HEK293 (cell line): ENCODE measurements around the gene MBD5.

Source experiments
- CTCF ChIA-PET: fragments of 350-600 bp; formaldehyde crosslinking; extraction: SDS; loops from one replicate; lab custom pipeline; 2021; ENCODE audit warnings: antibody characterized with exemption; lab: Yijun Ruan, JAX
- POLR2A ChIA-PET: fragments of 300-600 bp; formaldehyde crosslinking; extraction: SDS; loops from one replicate; lab custom pipeline; 2020; ENCODE audit warnings: antibody characterized with exemption, inconsistent platforms; lab: Yijun Ruan, JAX
- H3K27ac ChIP-seq: fragments of 200-500 bp; sonication (Bioruptor generic); 2 replicates; pipeline ENCODE4 v1.5.1; 2014; ENCODE audit warnings: low read depth, low read length, control low read depth, inconsistent platforms; ENCODE audit errors: extremely low read depth
- H3K36me3 ChIP-seq, 2 experiments: fragments of 200-500 bp in 1 of 2; sonication (Bioruptor generic) in 1 of 2; 1 replicate in 1 of 2; 2 replicates in 1 of 2; pipeline ENCODE4 v1.5.1; 2014 to 2017; ENCODE audit warnings: inconsistent platforms in 2 of 2, low read length in 2 of 2; ENCODE audit not compliant: control insufficient read depth in 2 of 2, insufficient read depth in 1 of 2
- H3K4me1 ChIP-seq: fragments of 200-500 bp; sonication (Bioruptor generic); 2 replicates; pipeline ENCODE4 v1.5.1; 2014; ENCODE audit warnings: mild to moderate bottlenecking, low read length, inconsistent platforms; ENCODE audit not compliant: control insufficient read depth, insufficient read depth
- H3K4me3 ChIP-seq: 2 replicates; pipeline ENCODE4 v1.5.1; 2011; ENCODE audit warnings: low read depth, mild to moderate bottlenecking, control low read depth, low read length, moderate library complexity
- H3K9me3 ChIP-seq: fragments of 200-500 bp; sonication (Bioruptor generic); 2 replicates; pipeline ENCODE4 v1.5.1; 2014; ENCODE audit warnings: low read depth, low read length, inconsistent platforms; ENCODE audit not compliant: control insufficient read depth, insufficient read depth
- HOXA7 ChIP-seq: sonication (generic); formaldehyde crosslinking; IDR thresholded peaks from 2 replicates; pipeline ENCODE4 v1.8.1; 2022; ENCODE audit warnings: missing genetic modification reagents, borderline replicate concordance
- HOXC10 ChIP-seq: sonication (generic); formaldehyde crosslinking; IDR thresholded peaks from 2 replicates; pipeline ENCODE4 v1.8.1; 2023; ENCODE audit warnings: mild to moderate bottlenecking, missing genetic modification reagents
- HOXD13 ChIP-seq: sonication (generic); formaldehyde crosslinking; IDR thresholded peaks from 2 replicates; pipeline ENCODE4 v1.8.0; 2022; ENCODE audit warnings: missing genetic modification reagents, borderline replicate concordance
- KLF7 ChIP-seq: fragments of 450-650 bp; formaldehyde crosslinking; IDR thresholded peaks from 2 replicates; pipeline ENCODE4 v1.5.1; 2016; ENCODE audit warnings: missing biosample characterization, missing genetic modification characterization, borderline replicate concordance
- OVOL3 ChIP-seq: fragments of 450-650 bp; formaldehyde crosslinking; IDR thresholded peaks from 2 replicates; pipeline ENCODE4 v1.5.1; 2016; ENCODE audit warnings: missing biosample characterization, missing genetic modification characterization
- PATZ1 ChIP-seq: fragments of 450-650 bp; formaldehyde crosslinking; IDR thresholded peaks from 2 replicates; pipeline ENCODE4 v1.5.1; 2016; ENCODE audit warnings: missing biosample characterization, missing genetic modification characterization
- PRDM1 ChIP-seq: fragments of 450-650 bp; formaldehyde crosslinking; IDR thresholded peaks from 2 replicates; pipeline ENCODE4; 2016; ENCODE audit warnings: missing biosample characterization, missing genetic modification characterization
- PRDM6 ChIP-seq: fragments of 450-650 bp; formaldehyde crosslinking; IDR thresholded peaks from 2 replicates; pipeline ENCODE4 v1.5.1; 2017; ENCODE audit warnings: missing biosample characterization, missing genetic modification characterization
- ZBTB20 ChIP-seq: fragments of 450-650 bp; formaldehyde crosslinking; IDR thresholded peaks from 2 replicates; pipeline ENCODE4 v1.5.1; 2016; ENCODE audit warnings: missing biosample characterization, missing genetic modification characterization
- ZBTB21 ChIP-seq: fragments of 450-650 bp; formaldehyde crosslinking; IDR thresholded peaks from 2 replicates; pipeline ENCODE4 v1.5.1; 2017; ENCODE audit warnings: missing biosample characterization, missing genetic modification characterization
- ZBTB48 ChIP-seq: fragments of 450-650 bp; formaldehyde crosslinking; IDR thresholded peaks from 2 replicates; pipeline ENCODE4 v1.5.1; 2016; ENCODE audit warnings: missing biosample characterization, missing genetic modification characterization
- ZFP69B ChIP-seq: fragments of 450-650 bp; formaldehyde crosslinking; IDR thresholded peaks from 2 replicates; pipeline ENCODE4 v1.5.1; 2016; ENCODE audit warnings: missing biosample characterization, missing genetic modification characterization
- ZNF138 ChIP-seq: fragments of 450-650 bp; formaldehyde crosslinking; IDR thresholded peaks from 2 replicates; pipeline ENCODE4 v1.5.1; 2016; ENCODE audit warnings: missing biosample characterization, missing genetic modification characterization, borderline replicate concordance
- ZNF140 ChIP-seq: fragments of 450-650 bp; formaldehyde crosslinking; IDR thresholded peaks from 2 replicates; pipeline ENCODE4 v1.5.1; 2016; ENCODE audit warnings: missing biosample characterization, missing genetic modification characterization
- ZNF311 ChIP-seq: fragments of 450-650 bp; formaldehyde crosslinking; IDR thresholded peaks from 2 replicates; pipeline ENCODE4 v1.5.1; 2017; ENCODE audit warnings: missing biosample characterization, missing genetic modification characterization, borderline replicate concordance
- ZNF37A ChIP-seq: fragments of 450-650 bp; IDR thresholded peaks from 2 replicates; pipeline ENCODE4 v1.5.1; 2018; ENCODE audit warnings: missing biosample characterization, missing genetic modification characterization
- ZNF423 ChIP-seq: fragments of 450-650 bp; formaldehyde crosslinking; IDR thresholded peaks from 2 replicates; pipeline ENCODE4 v1.5.1; 2016; ENCODE audit warnings: missing biosample characterization, missing genetic modification characterization
- ZNF473 ChIP-seq: fragments of 450-650 bp; formaldehyde crosslinking; IDR thresholded peaks from 2 replicates; pipeline ENCODE4 v1.5.1; 2017; ENCODE audit warnings: missing biosample characterization, missing genetic modification characterization
- ZNF571 ChIP-seq: fragments of 450-650 bp; formaldehyde crosslinking; IDR thresholded peaks from 2 replicates; pipeline ENCODE4 v1.5.0; 2017; ENCODE audit warnings: missing biosample characterization, missing genetic modification characterization
- ZNF600 ChIP-seq: fragments of 450-650 bp; formaldehyde crosslinking; IDR thresholded peaks from 2 replicates; pipeline ENCODE4 v1.5.1; 2016; ENCODE audit warnings: missing biosample characterization, missing genetic modification characterization
- ZNF645 ChIP-seq: fragments of 450-650 bp; formaldehyde crosslinking; IDR thresholded peaks from 2 replicates; pipeline ENCODE4; 2016; ENCODE audit warnings: missing biosample characterization, missing genetic modification characterization
- ZNF654 ChIP-seq: fragments of 450-650 bp; formaldehyde crosslinking; IDR thresholded peaks from 2 replicates; pipeline ENCODE4 v1.5.1; 2016; ENCODE audit warnings: low read depth, missing biosample characterization, missing genetic modification characterization
- ZNF658 ChIP-seq: fragments of 450-650 bp; formaldehyde crosslinking; IDR thresholded peaks from 2 replicates; pipeline ENCODE4; 2016; ENCODE audit warnings: missing biosample characterization, missing genetic modification characterization
- ZNF677 ChIP-seq: fragments of 450-650 bp; IDR thresholded peaks from 2 replicates; pipeline ENCODE4 v1.5.0; 2018; ENCODE audit warnings: missing biosample characterization, mild to moderate bottlenecking, missing genetic modification characterization, moderate library complexity
- ZNF791 ChIP-seq: fragments of 450-650 bp; formaldehyde crosslinking; IDR thresholded peaks from 2 replicates; pipeline ENCODE4 v1.5.1; 2016; ENCODE audit warnings: missing biosample characterization, missing genetic modification characterization
- ZNF843 ChIP-seq: fragments of 450-650 bp; formaldehyde crosslinking; IDR thresholded peaks from 2 replicates; pipeline ENCODE4 v1.5.1; 2016; ENCODE audit warnings: missing biosample characterization, missing genetic modification characterization

Gene MBD5

GRCh38 chr2:148517822-148518221, 496.9 kb downstream of the MBD5 start:
- no peak for TF ChIP-seq HOXA7 (CRISPR knock-in tag)
- Histone ChIP-seq H3K36me3 (no peaks in the 10 kb centered on the region), H3K4me1 (no peaks in the 10 kb centered on the region), H3K4me3 (no peak overlapping the region), H3K27ac (no peak overlapping the region), H3K9me3 (no peaks in the 10 kb centered on the region)
- ChIA-PET CTCF (no interaction called here), POLR2A (interaction anchor here (0.5 kb wide), 1 partner anchor 318 kb away, joined by 5 read pairs; no protein-coding TSS in a partner anchor)

- Histone ChIP-seq H3K9me3 (no peaks in the 10 kb centered on the region), H3K4me3 (no peak overlapping the region), H3K27ac (no peak overlapping the region), H3K4me1 (no peaks in the 10 kb centered on the region)
- ChIA-PET POLR2A (no interaction called here), CTCF (no interaction called here)
- TF ChIP-seq ZBTB48 (tag by site-specific recombination) (no peak), ZFP69B (tag by site-specific recombination) (no peak), ZNF791 (tag by site-specific recombination) (no peak), ZNF37A (tag by site-specific recombination) (no peak), ZNF473 (tag by site-specific recombination) (no peak), PRDM6 (tag by site-specific recombination) (no peak), ZNF311 (no peak), ZNF571 (no peak), ZNF423 (tag by site-specific recombination) (no peak)
- TF ChIP-seq, all 188 proteins: peak for 0
- H3K36me3 ChIP-seq = no peaks in the 10 kb centered on the region
These were observed 498.1 kb downstream of the MBD5 start for GRCh38 chr2:148519013-148519412.

GRCh38 chr2:148521181-148521580, 500.3 kb downstream of the MBD5 start:
- ChIA-PET CTCF (interaction anchor here (0.6 to 0.7 kb wide), 3 partner anchors 123 to 548 kb away, joined by 3 to 6 read pairs (median 3); no protein-coding TSS in a partner anchor), POLR2A (no interaction called here)
- Histone ChIP-seq H3K4me3 (no peak overlapping the region), H3K36me3 (no peaks in the 10 kb centered on the region), H3K9me3 (no peaks in the 10 kb centered on the region), H3K27ac (no peak overlapping the region), H3K4me1 (no peaks in the 10 kb centered on the region)
- TF ChIP-seq ZNF654 (tag by site-specific recombination) (no peak), KLF7 (tag by site-specific recombination) (no peak), ZNF843 (tag by site-specific recombination) (no peak), ZNF138 (tag by site-specific recombination) (no peak), HOXD13 (no peak), ZBTB20 (no peak), PRDM1 (tag by site-specific recombination) (no peak)

GRCh38 chr2:148523315-148523714, 502.4 kb downstream of the MBD5 start:
- no peaks in the 10 kb centered on the region for H3K4me1 ChIP-seq
- no peaks in the 10 kb centered on the region for H3K9me3 ChIP-seq
- no peak overlapping the region for H3K27ac ChIP-seq
- ChIA-PET POLR2A (no interaction called here), CTCF (interaction anchor here (1.1 kb wide), 1 partner anchor 14 kb away, joined by 3 read pairs; no protein-coding TSS in a partner anchor)
- H3K36me3 ChIP-seq = no peaks in the 10 kb centered on the region
- H3K4me3 ChIP-seq = no peak overlapping the region
- TF ChIP-seq HOXC10 (no peak), ZNF658 (tag by site-specific recombination) (no peak), ZNF600 (tag by site-specific recombination) (no peak), ZNF473 (tag by site-specific recombination) (no peak), ZNF677 (tag by site-specific recombination) (no peak), ZNF645 (no peak), ZBTB21 (tag by site-specific recombination) (no peak), ZNF140 (no peak), ZBTB48 (tag by site-specific recombination) (no peak), OVOL3 (tag by site-specific recombination) (no peak), PATZ1 (tag by site-specific recombination) (no peak)
